HT1080 (cell line): Measurements from ENCODE around the gene FOXL2NB. TPM values are rescaled to one million over a fixed set of nuclear protein-coding genes. Genes with fewer than 3 reads are reported as not detected.
A peak's percentile ranks its signal among the peaks of the same experiment; 100 is the strongest.

ENCODE experiments used
- DNase-seq: peaks from one replicate; pipeline ENCODE4 v3.0.0-alpha.2; 2015; ENCODE audit warnings: low read depth
- polyA plus RNA-seq, 2 experiments: library from polyadenylated mRNA; depleted of rRNA; stranded (reverse); fragments of >200 nt; gene quantifications; 2 replicates each; pipeline ENCODE4 v1.2.3, GENCODE V29; 2015
- total RNA-seq: library from RNA; depleted of rRNA; stranded (reverse); fragments of >200 nt; shearing (Covaris generic); gene quantifications from 2 replicates; pipeline ENCODE4 v1.2.3, GENCODE V29; 2014; rRNA removed

FOXL2NB gene
- not detected in 2 replicates for total RNA-seq
- polyA plus RNA-seq (2015; cell fraction: cytosol; rRNA removed): not detected in 2 replicates
- 0.14 and 0.24 TPM in 2 replicates for polyA plus RNA-seq (2015; cell fraction: nucleus; rRNA removed)

GRCh38 chr3:138946663-138947494, at the start of gene FOXL2NB, which contains the start of gene FOXL2:
Gene FOXL2NB, plus strand, starts transcription at chr3:138947217. Its CDS starts 148 bp downstream, at chr3:138947365.
Gene FOXL2, minus strand, starts transcription at chr3:138947137. Its CDS starts 415 bp downstream, at chr3:138946722.
- DNase-seq: no peak

- DNase-seq: peak; percentile 56
These were observed 48.7 kb upstream of the FOXL2NB start for GRCh38 chr3:138898301-138898700.

GRCh38 chr3:138898708-138899107, 48.3 kb upstream of the FOXL2NB start:
- no peak for DNase-seq

- DNase-seq: no peak
These were observed 47.5 kb upstream of the FOXL2NB start for GRCh38 chr3:138899351-138899991.

- DNase-seq: no peak
These were observed 45.5 kb upstream of the FOXL2NB start for GRCh38 chr3:138901567-138901966.

- no peak for DNase-seq
These were observed 44.8 kb upstream of the FOXL2NB start for GRCh38 chr3:138902171-138902570.

GRCh38 chr3:138907539-138907938, 39.5 kb upstream of the FOXL2NB start:
- DNase-seq: no peak

GRCh38 chr3:138908846-138909245, 38.2 kb upstream of the FOXL2NB start:
- no peak for DNase-seq

GRCh38 chr3:138909904-138910303, 37.1 kb upstream of the FOXL2NB start:
- DNase-seq: no peak

- DNase-seq: no peak
These were observed 35.4 kb upstream of the FOXL2NB start for GRCh38 chr3:138911621-138912020.

GRCh38 chr3:138912237-138912636, 34.8 kb upstream of the FOXL2NB start:
- DNase-seq: no peak

- no peak for DNase-seq
These were observed 33.3 kb upstream of the FOXL2NB start for GRCh38 chr3:138913766-138914165.

GRCh38 chr3:138914870-138915502, 32.0 kb upstream of the FOXL2NB start:
- peak; percentile 86 for DNase-seq

- peak; percentile 87 for DNase-seq
These were observed 31.2 kb upstream of the FOXL2NB start for GRCh38 chr3:138915503-138916498.

- DNase-seq: no peak
These were observed 30.2 kb upstream of the FOXL2NB start for GRCh38 chr3:138916824-138917223.

- no peak for DNase-seq
These were observed 27.7 kb upstream of the FOXL2NB start for GRCh38 chr3:138919325-138919724.

GRCh38 chr3:138921316-138922292, 25.4 kb upstream of the FOXL2NB start:
- peak; percentile 94 for DNase-seq

- peak; percentile 31 for DNase-seq
These were observed 24.6 kb upstream of the FOXL2NB start for GRCh38 chr3:138922400-138922799.

- DNase-seq: peak; percentile 82
These were observed 23.5 kb upstream of the FOXL2NB start for GRCh38 chr3:138923531-138923994.
